Fibroblast of the aortic adventitia (primary cell): ENCODE data around the gene ANKRD22. TPM values are rescaled to one million over a fixed set of nuclear protein-coding genes. Genes with fewer than 3 reads are reported as not detected.

ENCODE experiments used
- DNase-seq: peaks from one replicate; pipeline ENCODE4 v3.0.0-alpha.2; 2010; ENCODE audit warnings: low read depth
- H3K4me3 ChIP-seq: 2 replicates; pipeline ENCODE4 v1.5.1; 2011; ENCODE audit warnings: low read depth, mild to moderate bottlenecking, control low read depth, low read length, moderate library complexity
- total RNA-seq: library from RNA; depleted of rRNA; stranded (reverse); fragments of >200 nt; gene quantifications from 2 replicates; pipeline ENCODE4 v1.2.3, GENCODE V29; 2012; ENCODE audit warnings: low replicate concordance
- TF ChIP-seq, protein P1 (sequence below): IDR thresholded peaks from 2 replicates; pipeline ENCODE4 v1.5.1; 2011; ENCODE audit warnings: mild to moderate bottlenecking, low read length, control low read depth, inconsistent platforms; ENCODE audit not compliant: insufficient read depth

The ANKRD22 gene
- total RNA-seq, 1 donor = 0.09 TPM

- no peak overlapping the region for H3K4me3 ChIP-seq
- DNase-seq = no peak
- TF ChIP-seq, protein P1, sequence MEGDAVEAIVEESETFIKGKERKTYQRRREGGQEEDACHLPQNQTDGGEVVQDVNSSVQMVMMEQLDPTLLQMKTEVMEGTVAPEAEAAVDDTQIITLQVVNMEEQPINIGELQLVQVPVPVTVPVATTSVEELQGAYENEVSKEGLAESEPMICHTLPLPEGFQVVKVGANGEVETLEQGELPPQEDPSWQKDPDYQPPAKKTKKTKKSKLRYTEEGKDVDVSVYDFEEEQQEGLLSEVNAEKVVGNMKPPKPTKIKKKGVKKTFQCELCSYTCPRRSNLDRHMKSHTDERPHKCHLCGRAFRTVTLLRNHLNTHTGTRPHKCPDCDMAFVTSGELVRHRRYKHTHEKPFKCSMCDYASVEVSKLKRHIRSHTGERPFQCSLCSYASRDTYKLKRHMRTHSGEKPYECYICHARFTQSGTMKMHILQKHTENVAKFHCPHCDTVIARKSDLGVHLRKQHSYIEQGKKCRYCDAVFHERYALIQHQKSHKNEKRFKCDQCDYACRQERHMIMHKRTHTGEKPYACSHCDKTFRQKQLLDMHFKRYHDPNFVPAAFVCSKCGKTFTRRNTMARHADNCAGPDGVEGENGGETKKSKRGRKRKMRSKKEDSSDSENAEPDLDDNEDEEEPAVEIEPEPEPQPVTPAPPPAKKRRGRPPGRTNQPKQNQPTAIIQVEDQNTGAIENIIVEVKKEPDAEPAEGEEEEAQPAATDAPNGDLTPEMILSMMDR = peak; percentile 55
Observed at GRCh38 chr10:88791924-88792323, 59.7 kb downstream of the ANKRD22 start.

- no peak for DNase-seq
- no peak overlapping the region for H3K4me3 ChIP-seq
- TF ChIP-seq, protein P1 = no peak
Observed at GRCh38 chr10:88788924-88789323, 62.7 kb downstream of the ANKRD22 start.

- DNase-seq = no peak
- TF ChIP-seq, protein P1 = no peak
- no peak overlapping the region for H3K4me3 ChIP-seq
Observed at GRCh38 chr10:88787463-88787862, 64.2 kb downstream of the ANKRD22 start.

- TF ChIP-seq, protein P1 = no peak
- DNase-seq = no peak
- H3K4me3 ChIP-seq = no peak overlapping the region
Observed at GRCh38 chr10:88786032-88786770, 65.4 kb downstream of the ANKRD22 start.

GRCh38 chr10:88783724-88784123 is 67.9 kb downstream of the ANKRD22 start:
- TF ChIP-seq, protein P1 = no peak
- no peak for DNase-seq
- no peak overlapping the region for H3K4me3 ChIP-seq

GRCh38 chr10:88782222-88782621 is 69.4 kb downstream of the ANKRD22 start:
- TF ChIP-seq, protein P1 = no peak
- no peak overlapping the region for H3K4me3 ChIP-seq

GRCh38 chr10:88781206-88781605 is 70.4 kb downstream of the ANKRD22 start:
- DNase-seq = no peak
- TF ChIP-seq, protein P1 = no peak
- H3K4me3 ChIP-seq = no peak overlapping the region

More at GRCh38 chr10:88782222-88782621, 69.4 kb downstream of the ANKRD22 start:
- DNase-seq = no peak
